HEK293 (cell line): ENCODE data around the gene RPS6KA3.

ENCODE experiments used
- CTCF ChIA-PET: fragments of 350-600 bp; formaldehyde crosslinking; extraction: SDS; loops from one replicate; lab custom pipeline; 2021; ENCODE audit warnings: antibody characterized with exemption; lab: Yijun Ruan, JAX
- POLR2A ChIA-PET: fragments of 300-600 bp; formaldehyde crosslinking; extraction: SDS; loops from one replicate; lab custom pipeline; 2020; ENCODE audit warnings: antibody characterized with exemption, inconsistent platforms; lab: Yijun Ruan, JAX
- H3K27ac ChIP-seq: fragments of 200-500 bp; sonication (Bioruptor generic); 2 replicates; pipeline ENCODE4 v1.5.1; 2014; ENCODE audit warnings: low read depth, low read length, control low read depth, inconsistent platforms; ENCODE audit errors: extremely low read depth
- H3K36me3 ChIP-seq, 2 experiments: fragments of 200-500 bp in 1 of 2; sonication (Bioruptor generic) in 1 of 2; 1 replicate in 1 of 2; 2 replicates in 1 of 2; pipeline ENCODE4 v1.5.1; 2014 to 2017; ENCODE audit warnings: inconsistent platforms in 2 of 2, low read length in 2 of 2; ENCODE audit not compliant: control insufficient read depth in 2 of 2, insufficient read depth in 1 of 2
- H3K4me1 ChIP-seq: fragments of 200-500 bp; sonication (Bioruptor generic); 2 replicates; pipeline ENCODE4 v1.5.1; 2014; ENCODE audit warnings: mild to moderate bottlenecking, low read length, inconsistent platforms; ENCODE audit not compliant: control insufficient read depth, insufficient read depth
- H3K4me3 ChIP-seq: 2 replicates; pipeline ENCODE4 v1.5.1; 2011; ENCODE audit warnings: low read depth, mild to moderate bottlenecking, control low read depth, low read length, moderate library complexity
- H3K9me3 ChIP-seq: fragments of 200-500 bp; sonication (Bioruptor generic); 2 replicates; pipeline ENCODE4 v1.5.1; 2014; ENCODE audit warnings: low read depth, low read length, inconsistent platforms; ENCODE audit not compliant: control insufficient read depth, insufficient read depth
- BCL11B ChIP-seq: fragments of 450-650 bp; formaldehyde crosslinking; IDR thresholded peaks from 2 replicates; pipeline ENCODE4 v1.5.1; 2016; ENCODE audit warnings: low read depth, missing biosample characterization, missing genetic modification characterization
- EGR2 ChIP-seq: fragments of 450-650 bp; formaldehyde crosslinking; IDR thresholded peaks from 2 replicates; pipeline ENCODE4 v1.5.1; 2016; ENCODE audit warnings: low read depth, missing biosample characterization, missing genetic modification characterization
- ELK4 ChIP-seq: IDR thresholded peaks from 2 replicates; pipeline ENCODE4 v1.6.1; 2011; ENCODE audit warnings: mild to moderate bottlenecking, low read depth, low read length, borderline replicate concordance
- GLIS2 ChIP-seq: fragments of 450-650 bp; formaldehyde crosslinking; IDR thresholded peaks from 2 replicates; pipeline ENCODE4 v1.5.1; 2016; ENCODE audit warnings: missing biosample characterization, missing genetic modification characterization
- KLF10 ChIP-seq: fragments of 450-650 bp; IDR thresholded peaks from 2 replicates; pipeline ENCODE4 v1.5.1; 2018; ENCODE audit warnings: missing biosample characterization, mild to moderate bottlenecking, missing genetic modification characterization
- MEIS1 ChIP-seq: sonication (generic); formaldehyde crosslinking; IDR thresholded peaks from 2 replicates; pipeline ENCODE4 v1.8.1; 2022; ENCODE audit warnings: missing genetic modification reagents, mild to moderate bottlenecking, borderline replicate concordance
- OSR2 ChIP-seq: fragments of 450-650 bp; formaldehyde crosslinking; IDR thresholded peaks from 2 replicates; pipeline ENCODE4 v1.5.1; 2016; ENCODE audit warnings: missing biosample characterization, missing genetic modification characterization
- REPIN1 ChIP-seq: fragments of 450-650 bp; formaldehyde crosslinking; IDR thresholded peaks from 2 replicates; pipeline ENCODE4 v1.5.1; 2017; ENCODE audit warnings: missing biosample characterization, missing genetic modification characterization, low read depth
- SP2 ChIP-seq: fragments of 450-650 bp; formaldehyde crosslinking; IDR thresholded peaks from 2 replicates; pipeline ENCODE4 v1.5.1; 2016; ENCODE audit warnings: missing biosample characterization, missing genetic modification characterization
- ZFHX2 ChIP-seq: fragments of 450-650 bp; formaldehyde crosslinking; conservative IDR thresholded peaks from 2 replicates; pipeline ENCODE4 v1.5.1; 2016; ENCODE audit warnings: missing biosample characterization, missing genetic modification characterization
- ZNF133 ChIP-seq: fragments of 450-650 bp; formaldehyde crosslinking; IDR thresholded peaks from 2 replicates; pipeline ENCODE4 v1.5.1; 2016; ENCODE audit warnings: missing biosample characterization, missing genetic modification characterization
- ZNF311 ChIP-seq: fragments of 450-650 bp; formaldehyde crosslinking; IDR thresholded peaks from 2 replicates; pipeline ENCODE4 v1.5.1; 2017; ENCODE audit warnings: missing biosample characterization, missing genetic modification characterization, borderline replicate concordance
- ZNF335 ChIP-seq: fragments of 450-650 bp; formaldehyde crosslinking; conservative IDR thresholded peaks from 2 replicates; pipeline ENCODE4 v1.5.1; 2016; ENCODE audit warnings: missing biosample characterization, missing genetic modification characterization
- ZNF341 ChIP-seq: fragments of 450-650 bp; formaldehyde crosslinking; IDR thresholded peaks from 2 replicates; pipeline ENCODE4; 2016; ENCODE audit warnings: low read depth, missing biosample characterization, missing genetic modification characterization
- ZNF37A ChIP-seq: fragments of 450-650 bp; IDR thresholded peaks from 2 replicates; pipeline ENCODE4 v1.5.1; 2018; ENCODE audit warnings: missing biosample characterization, missing genetic modification characterization
- ZNF394 ChIP-seq: fragments of 450-650 bp; formaldehyde crosslinking; IDR thresholded peaks from 2 replicates; pipeline ENCODE4 v1.5.1; 2016; ENCODE audit warnings: missing biosample characterization, missing genetic modification characterization, mild to moderate bottlenecking, moderate library complexity, borderline replicate concordance
- ZNF416 ChIP-seq: fragments of 450-650 bp; formaldehyde crosslinking; IDR thresholded peaks from 2 replicates; pipeline ENCODE4 v1.5.1; 2016; ENCODE audit warnings: missing biosample characterization, missing genetic modification characterization
- ZNF843 ChIP-seq: fragments of 450-650 bp; formaldehyde crosslinking; IDR thresholded peaks from 2 replicates; pipeline ENCODE4 v1.5.1; 2016; ENCODE audit warnings: missing biosample characterization, missing genetic modification characterization
- TF ChIP-seq, protein P1 (sequence below): fragments of 450-650 bp; IDR thresholded peaks from 2 replicates; pipeline ENCODE4 v1.5.1; 2018; ENCODE audit warnings: missing biosample characterization, missing genetic modification characterization
- TF ChIP-seq, protein P2 (sequence below): fragments of 450-650 bp; formaldehyde crosslinking; IDR thresholded peaks from 2 replicates; pipeline ENCODE4 v1.5.1; 2016; ENCODE audit warnings: missing biosample characterization, missing genetic modification characterization

Gene RPS6KA3

GRCh38 chrX:20269848-20270561, 3.3 kb upstream of the RPS6KA3 start:
- H3K4me3 ChIP-seq = no peak overlapping the region
- H3K4me1 ChIP-seq = no peaks in the 10 kb centered on the region
- ChIA-PET CTCF (interaction anchor here (1.0 kb wide), 1 partner anchor 43 kb away, joined by 3 read pairs; no protein-coding TSS in a partner anchor), POLR2A (no interaction called here)
- no peaks in the 10 kb centered on the region for H3K9me3 ChIP-seq
- H3K36me3 ChIP-seq = no peaks in the 10 kb centered on the region
- H3K27ac ChIP-seq = no peak overlapping the region
- no peak for TF ChIP-seq REPIN1 (tag by site-specific recombination)
- no peak for TF ChIP-seq ZNF311 (tag by site-specific recombination)

DNA sequence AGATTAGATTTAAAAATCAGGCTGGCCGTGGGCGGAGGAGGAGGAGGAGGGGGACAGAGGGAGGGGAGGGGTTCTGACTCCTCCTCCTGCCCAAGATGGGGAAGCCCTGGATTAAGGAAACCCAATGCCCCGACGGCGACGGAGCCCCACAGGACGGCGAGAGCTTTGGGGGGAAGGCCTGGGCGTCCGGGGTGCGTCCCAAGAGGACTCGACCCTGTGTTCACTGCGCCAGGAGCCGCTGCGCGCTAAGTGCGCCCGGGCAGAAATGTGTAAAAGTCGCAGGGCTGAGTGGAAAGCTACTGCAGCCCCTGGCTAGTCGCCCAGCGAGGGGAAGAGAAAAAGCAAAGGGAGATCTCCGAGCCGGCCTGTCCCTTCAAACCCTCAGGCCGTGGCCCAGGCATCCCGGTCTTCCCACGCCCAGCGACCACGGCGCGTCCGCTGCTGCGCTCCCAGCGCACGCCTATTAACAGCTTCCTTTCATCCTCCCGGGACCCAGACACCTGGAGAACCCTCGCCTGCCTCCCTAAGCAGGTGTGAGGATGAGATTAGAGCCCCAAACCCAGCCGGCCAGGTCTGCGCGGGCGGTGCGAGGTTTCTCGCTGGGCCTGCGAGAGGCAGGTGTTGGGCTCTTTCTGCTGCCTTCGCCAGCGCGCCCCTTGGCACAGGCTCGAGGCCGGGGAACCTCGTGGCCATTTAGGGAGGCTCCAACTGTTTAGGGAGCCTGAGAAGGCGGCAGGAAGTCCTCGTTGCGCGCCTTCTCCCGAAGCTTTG, 1.4 kb upstream of the RPS6KA3 start:
- TF ChIP-seq ZNF394 (tag by site-specific recombination) (no peak), ZNF133 (tag by site-specific recombination) (no peak), MEIS1 (CRISPR knock-in tag) (no peak), KLF10 (tag by site-specific recombination) (no peak), ZNF37A (tag by site-specific recombination) (no peak)
- ChIA-PET CTCF (no interaction called here), POLR2A (no interaction called here)
- no peaks in the 10 kb centered on the region for H3K9me3 ChIP-seq
- H3K36me3 ChIP-seq = no peaks in the 10 kb centered on the region
- H3K4me1 ChIP-seq = peaks cover 8% of the 10 kb centered on the region; the same call in 1 of the 2 replicates
- no peak overlapping the region for H3K27ac ChIP-seq
- no peak overlapping the region for H3K4me3 ChIP-seq

DNA sequence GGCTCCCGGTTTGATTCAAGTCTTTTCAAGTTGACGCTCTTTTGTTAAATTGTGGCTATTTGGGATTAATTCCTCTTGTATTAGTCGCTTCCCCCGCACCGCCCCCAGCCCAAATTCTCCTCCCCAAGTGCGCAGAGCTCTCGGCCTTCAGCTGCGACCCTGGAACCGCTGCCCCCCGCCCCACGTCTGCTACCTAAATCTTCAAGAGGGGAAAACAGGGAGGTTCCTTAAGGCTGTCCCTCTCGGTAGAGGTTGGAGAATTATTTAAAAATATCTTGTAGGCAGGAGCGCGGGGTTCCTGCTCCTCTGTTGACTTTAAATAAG, 860 bp upstream of the RPS6KA3 start:
- POLR2A ChIA-PET = interaction anchor here (0.6 kb wide), 1 partner anchor 10 kb away, joined by 4 read pairs; no protein-coding TSS in a partner anchor
- Histone ChIP-seq H3K4me1 (peaks cover 10% of the 10 kb centered on the region; the same call in 1 of the 2 replicates), H3K27ac (no peak overlapping the region; the same call in 1 of the 2 replicates), H3K4me3 (peak overlapping the region; percentile 81), H3K36me3 (no peaks in the 10 kb centered on the region), H3K9me3 (no peaks in the 10 kb centered on the region)
- no peak for TF ChIP-seq ZNF843 (tag by site-specific recombination)
- CTCF ChIA-PET = no interaction called here

GRCh38 chrX:20265726-20266681, 705 bp downstream of the RPS6KA3 start:
- ChIA-PET CTCF (no interaction called here), POLR2A (no interaction called here)
- Histone ChIP-seq H3K36me3 (no peaks in the 10 kb centered on the region), H3K4me3 (peak overlapping the region; percentile 81), H3K9me3 (no peaks in the 10 kb centered on the region), H3K27ac (peak overlapping the region; percentile 50), H3K4me1 (peaks cover 17% of the 10 kb centered on the region)
- no peak for TF ChIP-seq ZNF416
- 0 out of 2 replicates have a peak, but pooled peaks have one; percentile 21 for TF ChIP-seq SP2
- TF ChIP-seq, protein P1, sequence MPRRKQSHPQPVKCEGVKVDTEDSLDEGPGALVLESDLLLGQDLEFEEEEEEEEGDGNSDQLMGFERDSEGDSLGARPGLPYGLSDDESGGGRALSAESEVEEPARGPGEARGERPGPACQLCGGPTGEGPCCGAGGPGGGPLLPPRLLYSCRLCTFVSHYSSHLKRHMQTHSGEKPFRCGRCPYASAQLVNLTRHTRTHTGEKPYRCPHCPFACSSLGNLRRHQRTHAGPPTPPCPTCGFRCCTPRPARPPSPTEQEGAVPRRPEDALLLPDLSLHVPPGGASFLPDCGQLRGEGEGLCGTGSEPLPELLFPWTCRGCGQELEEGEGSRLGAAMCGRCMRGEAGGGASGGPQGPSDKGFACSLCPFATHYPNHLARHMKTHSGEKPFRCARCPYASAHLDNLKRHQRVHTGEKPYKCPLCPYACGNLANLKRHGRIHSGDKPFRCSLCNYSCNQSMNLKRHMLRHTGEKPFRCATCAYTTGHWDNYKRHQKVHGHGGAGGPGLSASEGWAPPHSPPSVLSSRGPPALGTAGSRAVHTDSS (tag by site-specific recombination) = no peak
- peak; percentile 86 for TF ChIP-seq ZFHX2 (tag by site-specific recombination)
- peak; percentile 88 for TF ChIP-seq EGR2
- no peak for TF ChIP-seq ELK4
- TF ChIP-seq ZNF335 (tag by site-specific recombination) = peak; percentile 46; the same call in 1 of the 2 replicates
- TF ChIP-seq GLIS2 = peak; percentile 79
- no peak for TF ChIP-seq BCL11B
- no peak for TF ChIP-seq OSR2
- TF ChIP-seq, protein P2, sequence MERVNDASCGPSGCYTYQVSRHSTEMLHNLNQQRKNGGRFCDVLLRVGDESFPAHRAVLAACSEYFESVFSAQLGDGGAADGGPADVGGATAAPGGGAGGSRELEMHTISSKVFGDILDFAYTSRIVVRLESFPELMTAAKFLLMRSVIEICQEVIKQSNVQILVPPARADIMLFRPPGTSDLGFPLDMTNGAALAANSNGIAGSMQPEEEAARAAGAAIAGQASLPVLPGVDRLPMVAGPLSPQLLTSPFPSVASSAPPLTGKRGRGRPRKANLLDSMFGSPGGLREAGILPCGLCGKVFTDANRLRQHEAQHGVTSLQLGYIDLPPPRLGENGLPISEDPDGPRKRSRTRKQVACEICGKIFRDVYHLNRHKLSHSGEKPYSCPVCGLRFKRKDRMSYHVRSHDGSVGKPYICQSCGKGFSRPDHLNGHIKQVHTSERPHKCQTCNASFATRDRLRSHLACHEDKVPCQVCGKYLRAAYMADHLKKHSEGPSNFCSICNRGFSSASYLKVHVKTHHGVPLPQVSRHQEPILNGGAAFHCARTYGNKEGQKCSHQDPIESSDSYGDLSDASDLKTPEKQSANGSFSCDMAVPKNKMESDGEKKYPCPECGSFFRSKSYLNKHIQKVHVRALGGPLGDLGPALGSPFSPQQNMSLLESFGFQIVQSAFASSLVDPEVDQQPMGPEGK (tag by site-specific recombination) = peak; percentile 74
- TF ChIP-seq ZNF341 (tag by site-specific recombination) = peak; percentile 49
